GM19455 (cell line): Measurements from ENCODE around the gene ERMP1.
"Not testable (repeated sequence)": the region's sequence is repeated elsewhere in the genome, so short reads cannot be mapped to it uniquely, and the experiment has no call there.

ENCODE experiments used
- ATAC-seq: cut with Tn5 transposase; IDR thresholded peaks from one replicate; pipeline ENCODE4 v1.9.1; 2021; ENCODE audit not compliant: unreplicated experiment

ERMP1 gene

DNA sequence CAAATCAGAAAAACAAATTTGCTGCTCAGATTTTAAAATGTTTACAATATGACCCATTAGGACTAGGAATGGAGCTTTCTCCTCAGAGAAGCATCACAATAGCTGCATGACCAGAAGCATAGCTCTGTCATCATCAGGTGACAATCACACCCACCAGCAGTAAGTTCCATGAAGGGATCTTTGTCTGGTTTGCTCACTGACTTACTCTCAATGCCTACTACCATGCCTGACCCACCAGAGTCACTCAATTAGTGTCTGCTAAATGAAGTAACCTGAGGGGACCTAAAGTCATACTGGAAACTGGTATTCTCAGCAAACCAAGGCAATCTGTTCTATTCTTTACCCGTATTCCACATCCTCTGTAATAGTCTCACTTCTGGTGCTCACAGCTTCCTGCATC is 7.7 kb downstream of the ERMP1 start:
- no peak for ATAC-seq

DNA sequence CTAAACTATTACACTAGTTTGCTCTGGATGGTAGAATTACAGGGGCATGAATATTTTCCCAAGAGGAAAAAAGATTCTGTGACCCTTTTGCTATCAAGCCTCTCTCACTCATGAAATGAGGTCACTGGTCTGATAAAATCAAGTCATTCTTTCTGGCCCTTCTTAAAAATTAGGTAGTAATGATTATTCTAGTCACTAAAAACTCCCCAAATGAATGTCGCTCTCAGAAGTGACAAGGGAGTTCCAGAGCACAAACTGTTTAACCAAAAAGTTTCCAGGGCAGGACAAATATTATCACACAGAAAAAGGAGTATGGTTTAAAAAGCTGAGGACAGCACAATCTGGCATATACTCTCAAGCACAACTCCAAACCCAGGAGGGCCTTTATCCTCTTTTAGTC is 12.5 kb downstream of the ERMP1 start:
- no peak for ATAC-seq

DNA sequence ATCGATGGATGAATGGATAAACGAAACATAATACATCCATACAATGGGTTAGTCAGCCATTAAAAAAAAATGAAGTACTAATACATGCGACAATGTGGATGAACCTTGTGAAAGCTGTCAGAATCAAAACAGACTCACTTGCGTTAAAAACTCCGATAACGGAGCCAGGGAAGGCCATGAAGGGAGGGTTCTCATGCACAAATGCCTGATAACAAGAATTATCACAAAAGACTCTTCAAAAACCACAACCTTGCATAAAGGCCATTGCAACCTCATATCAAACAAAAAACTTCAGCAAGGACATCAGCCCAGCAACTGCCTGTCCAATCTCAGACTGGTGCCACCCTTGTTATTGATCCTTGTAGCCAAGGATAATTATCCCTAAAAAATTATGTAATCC is 13.7 kb downstream of the ERMP1 start:
- ATAC-seq = no peak

DNA sequence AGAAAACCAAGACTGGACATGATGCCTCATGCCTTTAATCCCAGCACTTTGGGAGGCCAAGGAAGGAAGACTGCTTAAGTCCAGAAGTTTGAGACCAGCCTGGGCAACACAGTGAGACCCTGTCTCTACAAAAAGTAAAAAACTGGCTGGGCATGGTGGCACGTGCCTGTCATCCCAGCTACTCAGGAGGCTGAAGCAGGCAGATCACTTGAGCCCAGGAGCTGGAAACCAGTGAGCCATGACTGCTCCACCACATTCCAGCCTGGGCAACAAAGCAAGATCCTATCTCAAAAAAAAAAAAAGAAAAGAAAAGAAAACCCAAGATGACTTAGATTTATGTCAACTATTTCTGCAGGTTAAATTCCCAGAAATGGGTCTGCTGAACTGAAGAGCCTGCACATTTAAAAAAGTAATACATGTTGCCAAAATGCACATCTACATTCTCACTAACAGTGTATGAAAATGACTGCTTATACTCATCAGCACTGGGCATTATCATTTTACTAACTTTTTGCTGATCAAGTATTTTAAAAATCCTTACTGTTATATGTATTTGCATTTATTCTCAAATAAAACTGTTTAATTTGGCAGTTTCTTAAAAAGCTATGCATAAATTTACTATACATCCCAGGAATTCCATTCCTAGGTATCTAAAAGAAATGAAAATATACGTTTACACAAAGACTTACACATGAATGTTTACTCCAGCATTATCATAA is 14.3 kb downstream of the ERMP1 start:
- ATAC-seq = no peak

DNA sequence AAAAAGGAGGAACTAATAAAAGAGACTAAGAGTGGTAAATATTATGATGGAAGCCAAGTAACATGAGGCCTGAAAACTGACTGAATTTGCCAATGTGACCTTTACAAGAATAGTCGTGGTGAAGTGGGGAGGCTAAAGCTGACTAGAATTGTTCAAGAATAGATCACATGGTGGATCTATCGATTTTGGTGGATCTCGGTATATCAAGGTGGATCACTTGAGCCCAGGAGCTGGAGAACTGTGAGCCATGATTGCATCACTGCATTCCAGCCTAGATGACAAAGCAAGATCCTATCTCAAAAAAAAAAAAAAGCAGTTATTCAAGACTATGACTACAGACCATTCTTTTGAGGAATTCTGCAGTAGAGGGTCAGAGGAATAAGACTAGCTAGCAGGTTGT is 15.1 kb downstream of the ERMP1 start:
- ATAC-seq = no peak

DNA sequence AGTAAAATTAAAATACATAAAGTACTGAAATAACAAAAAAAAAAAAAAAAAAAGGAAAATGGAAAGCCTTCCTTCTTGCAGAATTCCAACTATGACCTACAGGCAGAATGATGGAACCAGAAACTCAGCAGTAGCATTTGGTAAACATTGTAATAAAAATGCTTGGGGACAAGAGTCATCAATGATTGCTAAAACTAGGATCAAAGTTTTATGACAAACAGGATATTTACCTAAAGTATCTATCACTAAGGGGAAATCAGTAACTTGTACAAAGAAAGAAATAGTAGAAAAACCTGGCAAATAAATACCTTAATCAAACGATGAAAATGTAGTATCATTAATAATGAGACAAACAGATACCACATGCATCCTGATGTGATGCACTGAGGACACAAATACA is 17.5 kb downstream of the ERMP1 start:
- no peak for ATAC-seq

DNA sequence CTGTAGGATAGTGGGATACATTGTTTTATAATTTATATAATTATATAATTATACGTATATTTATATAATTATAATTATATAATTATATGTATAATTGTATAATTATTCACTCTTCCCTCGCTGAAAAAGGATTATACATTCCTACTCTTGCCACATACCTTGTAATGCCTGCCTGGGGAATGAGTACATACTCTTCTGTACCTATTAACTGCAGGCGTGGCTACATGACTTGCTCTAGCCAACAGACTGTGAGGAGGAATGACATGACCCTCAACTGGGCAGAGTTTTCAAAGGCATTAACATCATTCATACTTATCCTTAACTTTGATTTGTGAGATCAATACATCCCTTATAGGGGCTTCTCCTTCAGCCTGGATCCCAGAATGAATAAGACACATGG is 19.1 kb downstream of the ERMP1 start:
- no peak for ATAC-seq

DNA sequence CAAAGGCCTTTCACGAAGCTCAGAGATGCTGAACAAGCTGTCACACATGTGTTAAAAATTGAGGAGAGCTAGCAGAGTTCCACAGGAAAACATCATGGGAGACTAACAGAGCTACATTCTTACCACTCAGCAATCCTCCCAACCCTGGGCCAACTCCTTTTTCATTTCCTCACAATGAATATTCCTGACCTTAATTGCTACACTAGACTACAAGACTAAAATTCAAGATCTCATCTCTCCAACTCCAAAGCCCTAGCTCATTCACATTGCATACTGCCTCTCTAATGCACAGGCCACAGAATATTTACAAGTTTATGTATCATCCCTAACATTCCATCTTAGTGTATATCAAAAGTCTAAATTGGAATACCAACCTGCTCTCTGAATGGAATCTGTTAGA is 21.2 kb downstream of the ERMP1 start:
- ATAC-seq = no peak

DNA sequence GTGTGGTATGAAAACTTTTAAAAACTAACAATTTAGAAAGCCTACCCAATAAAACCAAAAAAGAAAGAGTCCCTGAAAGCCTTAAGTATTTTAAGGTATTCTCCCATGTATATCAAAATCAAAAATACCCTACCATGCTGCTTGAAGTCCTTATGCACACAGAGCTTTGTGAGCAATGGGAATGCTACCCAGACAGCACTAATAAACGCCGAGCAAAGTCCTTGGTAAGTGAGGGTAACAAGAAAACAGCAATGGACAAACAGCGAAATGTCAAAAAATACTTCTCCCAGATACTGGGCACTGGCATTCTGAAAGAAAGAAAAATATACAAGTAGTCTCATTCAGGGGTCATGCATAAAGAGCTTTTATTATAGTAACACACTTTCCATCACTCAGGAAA is 27.4 kb downstream of the ERMP1 start:
- no peak for ATAC-seq

DNA sequence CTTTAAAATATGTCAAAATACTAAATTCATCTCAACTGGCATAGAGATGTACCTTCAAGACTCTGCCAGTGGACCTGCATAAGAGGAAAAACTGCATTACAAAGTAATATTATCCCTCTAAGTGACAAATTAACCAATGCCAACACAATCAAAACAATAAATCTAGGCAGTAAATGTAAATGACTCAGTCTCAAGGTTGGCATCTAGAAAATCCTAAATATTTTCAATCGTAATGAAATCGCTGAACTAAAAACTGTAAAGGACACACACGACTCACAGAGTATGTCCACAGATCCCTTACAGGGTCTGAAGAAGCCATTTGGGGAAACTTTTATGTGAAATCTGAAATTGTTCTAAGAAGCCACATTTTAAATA is 31.2 kb downstream of the ERMP1 start:
- ATAC-seq = no peak

DNA sequence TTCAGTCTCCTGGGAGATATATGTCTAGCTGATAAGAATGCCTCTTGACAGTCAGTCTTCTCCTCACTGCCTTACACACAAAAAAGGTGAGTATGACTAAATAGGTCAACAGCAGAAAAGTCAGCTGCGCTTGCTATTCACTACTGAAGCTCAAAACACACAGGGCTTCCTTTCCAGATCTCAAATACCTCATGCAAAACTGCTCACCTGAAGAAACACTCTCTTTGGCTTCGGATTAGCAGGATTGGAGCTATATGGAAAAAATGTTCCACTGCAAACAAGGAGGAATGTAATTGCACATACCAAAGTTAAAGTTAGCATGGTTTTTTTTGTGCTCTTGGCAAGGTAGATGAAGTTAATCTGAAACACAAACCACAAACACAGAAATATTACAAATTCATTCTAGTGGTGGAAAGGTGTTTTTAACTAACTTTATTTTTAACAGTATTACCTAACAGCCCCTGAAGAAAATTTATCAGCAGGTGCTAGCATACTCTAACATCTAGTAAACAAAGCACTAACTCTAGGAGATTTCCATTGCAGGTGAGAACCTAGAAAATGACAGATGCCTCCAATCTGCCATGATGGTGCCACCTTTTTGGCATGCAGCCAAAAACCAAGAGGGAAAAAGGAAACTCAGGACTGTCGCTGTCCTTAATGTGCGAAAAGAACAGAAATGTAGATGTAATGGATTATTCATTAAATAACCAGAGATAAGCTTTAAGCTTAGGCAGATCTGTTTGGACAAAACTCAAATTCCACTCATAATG is 31.8 kb downstream of the ERMP1 start:
- no peak for ATAC-seq

DNA sequence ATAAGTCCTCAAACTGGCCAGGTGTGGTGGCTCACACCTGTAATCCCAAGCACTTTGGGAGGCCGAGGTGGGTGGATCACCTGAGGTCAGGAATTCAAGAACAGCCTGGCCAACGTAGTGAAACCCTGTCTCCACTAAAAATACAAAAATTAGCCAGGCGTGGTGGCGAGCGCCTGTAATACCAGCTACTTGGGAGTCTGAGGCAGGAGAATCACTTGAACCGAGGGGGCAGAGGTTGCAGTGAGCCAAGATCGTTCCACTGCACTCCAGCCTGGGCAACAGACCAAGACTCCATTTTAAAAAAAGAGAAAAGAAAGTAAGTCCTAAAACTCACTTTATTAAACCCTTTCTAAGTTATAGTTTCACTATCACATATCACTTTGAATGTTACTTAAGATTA is 32.5 kb downstream of the ERMP1 start:
- not testable (repeated sequence) for ATAC-seq

DNA sequence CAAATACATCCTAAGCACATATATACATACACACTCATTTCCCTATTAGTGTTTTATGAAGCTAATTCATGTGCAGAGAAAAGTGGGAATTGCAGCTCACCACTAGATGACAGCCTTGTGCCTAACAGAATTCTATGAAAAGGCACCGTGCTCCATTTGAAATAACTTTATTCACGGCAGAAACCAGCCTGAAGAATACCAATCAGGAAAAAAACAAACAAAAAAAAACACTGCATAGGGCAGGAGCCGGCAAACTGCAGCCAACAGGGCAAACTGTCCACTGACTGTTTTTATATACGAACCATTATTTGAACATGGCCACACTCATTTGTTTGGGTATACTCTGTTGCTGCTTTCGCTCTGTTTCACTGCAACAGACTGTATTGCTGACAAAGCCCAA is 33.6 kb downstream of the ERMP1 start:
- ATAC-seq = no peak

DNA sequence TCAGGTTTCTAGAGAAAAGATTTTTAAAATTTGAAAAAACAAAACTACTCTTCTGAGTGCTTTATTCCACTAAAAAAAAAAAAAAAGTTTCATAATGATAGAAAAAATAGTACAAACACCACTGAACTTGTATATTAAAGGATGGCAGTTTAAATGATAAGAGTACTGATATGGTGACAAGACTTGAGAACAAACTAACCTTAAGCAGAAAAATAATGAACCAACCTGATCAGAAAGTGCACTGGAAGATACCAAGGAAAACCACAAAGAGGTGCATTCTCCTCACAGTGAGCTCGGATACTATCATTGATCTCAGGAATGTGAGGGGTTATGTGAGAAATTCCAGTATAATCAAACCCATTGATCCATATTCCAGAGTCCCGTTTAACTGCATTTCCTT is 34.3 kb downstream of the ERMP1 start:
- no peak for ATAC-seq

DNA sequence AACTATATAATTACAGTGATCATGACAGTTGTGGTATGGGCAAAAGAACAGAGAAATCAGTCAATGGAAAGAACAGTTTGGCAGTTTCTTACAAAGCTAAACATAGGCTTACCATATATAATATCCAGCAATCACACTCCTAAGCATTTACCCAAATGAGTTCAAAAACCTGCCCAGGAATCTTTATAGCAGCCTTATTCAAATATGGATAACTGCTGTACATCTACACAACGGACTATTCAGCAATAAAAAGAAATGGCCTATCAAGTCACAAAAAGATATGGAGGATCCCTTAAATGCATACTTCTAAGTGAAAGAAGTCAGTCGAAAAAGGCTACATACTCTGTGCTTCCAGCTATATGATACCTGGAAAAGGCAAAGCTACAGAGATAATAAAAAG is 36.6 kb downstream of the ERMP1 start:
- no peak for ATAC-seq

DNA sequence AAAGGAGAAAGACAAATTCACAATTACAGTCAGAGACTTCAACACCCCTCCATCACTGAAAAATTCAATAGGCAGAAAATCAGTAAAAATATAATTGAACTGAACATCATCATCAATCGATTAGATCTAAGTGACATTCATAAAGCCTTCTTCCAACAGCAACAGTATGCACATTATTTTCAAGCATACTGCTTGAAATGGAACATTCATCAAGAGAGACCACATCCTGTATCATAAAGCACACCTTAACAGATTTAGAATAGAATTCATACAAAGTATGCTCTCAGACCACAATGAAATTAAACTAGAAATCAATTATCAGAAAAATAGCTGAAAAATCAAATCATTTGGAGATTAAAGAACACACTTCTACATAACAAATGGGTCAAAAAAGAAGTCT is 39.1 kb downstream of the ERMP1 start:
- no peak for ATAC-seq

DNA sequence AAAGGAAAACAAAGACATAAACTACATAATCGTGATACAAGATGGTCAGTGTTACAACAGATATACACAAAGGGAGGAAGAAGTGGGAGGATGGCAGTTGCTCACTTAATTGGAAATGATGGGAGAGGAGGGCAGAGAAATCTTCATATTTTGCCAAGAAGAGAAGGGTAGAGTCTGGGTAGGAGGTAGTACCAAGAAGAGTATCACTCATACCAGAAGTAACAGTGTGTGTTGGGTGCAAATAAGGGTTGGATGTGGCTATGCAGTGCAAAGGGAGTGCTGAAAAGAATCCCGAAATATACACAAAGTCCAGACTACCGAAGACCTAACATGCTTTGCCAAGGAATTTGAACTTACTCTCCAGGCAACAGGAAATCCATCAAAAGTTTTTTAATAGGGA is 41.0 kb downstream of the ERMP1 start:
- ATAC-seq = no peak

DNA sequence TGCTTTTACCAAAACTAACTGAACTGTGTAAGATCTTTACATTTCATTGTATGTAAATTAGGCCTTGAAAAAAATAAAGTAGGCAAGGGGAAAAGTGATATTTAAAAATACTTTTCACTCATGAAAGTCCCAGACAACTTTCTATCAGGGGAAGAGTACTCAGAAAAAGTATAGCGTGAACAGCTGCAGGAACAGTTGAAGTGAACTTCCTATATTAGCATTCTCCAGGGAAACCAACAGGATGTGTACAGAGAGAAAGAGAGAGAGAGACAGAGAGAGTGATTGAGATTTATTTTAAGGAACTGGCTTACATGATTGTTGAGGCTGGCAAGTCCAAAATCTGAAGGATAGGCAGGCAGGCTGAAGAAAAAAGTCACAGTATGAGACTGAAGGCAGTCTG is 42.0 kb downstream of the ERMP1 start:
- no peak for ATAC-seq

DNA sequence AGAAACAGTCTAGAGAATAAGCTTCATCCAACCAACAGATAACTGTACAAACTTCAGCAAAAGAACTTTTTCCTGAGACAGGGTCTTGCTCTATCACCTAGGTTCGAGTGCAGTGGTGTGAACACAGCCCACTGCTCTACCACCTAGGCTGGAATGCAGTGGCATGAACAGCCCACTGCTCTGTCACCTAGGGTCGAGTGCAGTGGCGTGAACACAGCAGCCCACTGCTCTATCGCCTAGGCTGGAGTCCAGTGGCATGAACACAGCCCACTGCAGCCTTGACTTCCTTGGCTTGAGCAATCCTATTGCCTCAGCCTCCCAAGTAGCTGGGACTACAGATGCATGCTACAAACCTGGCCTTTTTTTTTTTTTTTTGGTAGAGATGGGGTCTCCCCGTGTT is 43.4 kb downstream of the ERMP1 start:
- ATAC-seq = no peak

DNA sequence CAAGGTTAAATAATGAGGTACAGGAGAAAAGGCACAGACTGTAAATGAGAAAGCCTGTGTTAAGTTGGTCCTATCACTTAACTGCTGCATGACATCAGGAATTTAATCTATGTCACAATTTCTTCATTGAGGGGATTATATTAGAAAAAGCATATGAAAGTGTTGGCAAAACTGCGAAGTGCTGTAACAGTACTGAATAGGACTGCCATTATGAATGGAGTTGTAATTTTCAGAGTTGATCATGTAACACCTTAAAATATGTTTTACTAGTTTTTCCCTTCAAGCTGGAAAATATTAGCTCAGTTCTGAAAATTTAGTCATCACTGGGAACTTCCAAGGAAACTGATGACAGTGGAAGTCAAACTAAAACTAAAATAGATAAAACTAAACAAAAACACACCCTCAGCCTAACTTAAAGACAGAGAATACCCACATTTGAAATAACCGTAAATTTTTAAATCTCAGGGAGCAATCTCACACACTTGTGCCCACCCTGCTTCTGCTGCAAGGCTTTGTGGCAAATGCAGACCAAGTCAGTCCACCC is 45.1 kb downstream of the ERMP1 start:
- ATAC-seq = no peak

DNA sequence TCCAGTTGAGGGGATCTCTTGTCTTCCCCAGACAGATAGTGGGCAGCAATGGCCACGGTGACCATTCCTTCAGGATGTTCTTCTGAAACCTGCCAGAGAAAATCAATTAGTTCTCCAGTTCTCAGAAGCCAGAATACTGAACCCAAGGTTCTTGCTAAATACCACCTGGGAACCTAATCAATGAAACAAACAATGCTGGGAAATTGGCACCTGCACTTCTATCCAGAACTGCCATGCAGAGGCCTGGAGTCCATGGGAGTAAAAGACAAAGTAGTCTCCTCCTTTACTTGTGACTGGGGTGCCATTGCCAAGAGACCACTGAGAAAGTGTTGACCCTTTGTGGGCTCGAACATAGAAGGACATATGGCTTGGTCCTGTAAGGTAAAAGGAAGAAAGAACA is 45.7 kb downstream of the ERMP1 start:
- ATAC-seq = no peak

DNA sequence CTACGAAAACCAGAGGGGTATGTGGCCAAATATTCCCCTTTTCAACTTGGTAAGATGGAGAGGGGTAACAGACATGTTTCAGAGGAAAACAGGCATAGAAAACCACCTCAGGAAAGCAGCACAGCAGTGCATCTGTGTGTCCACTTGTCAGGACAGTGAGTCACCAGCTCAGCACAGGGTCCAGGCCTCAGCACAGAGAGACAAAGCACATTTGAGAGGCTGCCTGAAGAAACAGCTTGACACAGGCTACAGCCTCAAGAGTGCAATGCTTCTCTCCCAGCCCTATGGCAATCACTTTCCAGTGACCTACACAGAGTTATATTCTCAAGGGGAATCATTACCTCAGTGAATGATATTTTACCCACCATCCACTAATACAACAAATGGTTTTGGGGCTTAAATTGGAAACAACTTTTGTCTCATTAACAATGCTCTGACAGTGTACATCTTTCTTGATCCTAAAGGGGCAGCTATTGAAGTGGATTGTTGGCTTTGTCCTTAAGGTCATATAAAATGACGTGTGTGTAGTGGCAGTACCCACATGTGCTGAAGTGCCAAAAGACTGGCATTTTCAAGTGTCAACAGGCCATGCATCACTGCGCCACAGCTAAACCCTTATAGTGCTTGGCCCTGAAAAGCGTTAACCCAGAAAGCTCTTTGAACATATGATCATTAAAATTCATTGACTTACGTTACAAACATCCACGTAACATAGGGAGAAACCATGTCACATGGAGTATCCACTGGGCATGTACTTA is 46.4 kb downstream of the ERMP1 start:
- no peak for ATAC-seq
